Keratinocyte (primary cell): ENCODE results near the gene CCDC9. TPM values are rescaled to one million over a fixed set of nuclear protein-coding genes. Genes with fewer than 3 reads are reported as not detected.

Experiments used
- DNase-seq: peaks from one replicate; pipeline ENCODE4 v3.0.0-alpha.2; 2011; ENCODE audit warnings: low read depth, missing footprints, low spot score
- FAIRE-seq: peaks from 2 replicates; lab custom pipeline; 2011; peaks lifted over from hg19 to GRCh38; lab: Jason Lieb, UNC
- H2AFZ ChIP-seq: 2 replicates; pipeline ENCODE4 v1.6.0; 2012; ENCODE audit warnings: low read length, control low read depth, inconsistent platforms; ENCODE audit not compliant: control insufficient read depth
- H3K27ac ChIP-seq: 2 replicates; pipeline ENCODE4 v1.5.1; 2011; ENCODE audit warnings: low read length; ENCODE audit not compliant: control insufficient read depth, insufficient read depth
- H3K27me3 ChIP-seq: 3 replicates; pipeline ENCODE4 v1.6.0; 2011; ENCODE audit warnings: low read length; ENCODE audit not compliant: control insufficient read depth, insufficient read depth; ENCODE audit errors: extremely low read depth
- H3K36me3 ChIP-seq, 2 experiments: 2 replicates in 1 of 2; 3 replicates in 1 of 2; pipeline ENCODE4 v1.5.1; 2011; ENCODE audit warnings: low read length in 2 of 2, mild to moderate bottlenecking in 1 of 2; ENCODE audit not compliant: control insufficient read depth in 2 of 2, insufficient read depth in 2 of 2; ENCODE audit errors: extremely low read depth in 1 of 2
- H3K4me1 ChIP-seq: 3 replicates; pipeline ENCODE4 v1.5.1; 2011; ENCODE audit warnings: low read length; ENCODE audit not compliant: control insufficient read depth, insufficient read depth; ENCODE audit errors: extremely low read depth
- H3K4me2 ChIP-seq: 3 replicates; pipeline ENCODE4 v1.6.0; 2011; ENCODE audit warnings: low read depth, low read length; ENCODE audit not compliant: control insufficient read depth, insufficient read depth; ENCODE audit errors: extremely low read depth
- H3K4me3 ChIP-seq, 3 experiments: fragments of 200-600 bp in 1 of 3; sonication (generic) in 1 of 3; 2 replicates in 2 of 3; 3 replicates in 1 of 3; pipeline ENCODE4 v1.5.1; 2011 to 2016; ENCODE audit warnings: low read length in 3 of 3, mild to moderate bottlenecking in 3 of 3, control low read depth in 2 of 3, inconsistent platforms in 1 of 3, low read depth in 1 of 3, mixed read lengths in 1 of 3, mixed run types in 1 of 3, moderate library complexity in 1 of 3; ENCODE audit not compliant: control insufficient read depth in 2 of 3, insufficient read depth in 2 of 3; ENCODE audit errors: extremely low read depth in 1 of 3
- H3K79me2 ChIP-seq: 2 replicates; pipeline ENCODE4 v1.6.0; 2012; ENCODE audit warnings: low read length; ENCODE audit not compliant: control insufficient read depth, insufficient read depth
- H3K9ac ChIP-seq: 3 replicates; pipeline ENCODE4 v1.6.0; 2011; ENCODE audit warnings: low read length; ENCODE audit not compliant: control insufficient read depth, insufficient read depth; ENCODE audit errors: extremely low read depth
- H3K9me1 ChIP-seq: 3 replicates; pipeline ENCODE4 v1.6.0; 2011; ENCODE audit warnings: low read length; ENCODE audit not compliant: control insufficient read depth, insufficient read depth; ENCODE audit errors: extremely low read depth
- H3K9me3 ChIP-seq: 2 replicates; pipeline ENCODE4 v1.5.1; 2012; ENCODE audit warnings: low read depth, low read length; ENCODE audit not compliant: control insufficient read depth
- H4K20me1 ChIP-seq: 3 replicates; pipeline ENCODE4 v1.6.0; 2011; ENCODE audit warnings: low read length; ENCODE audit not compliant: control insufficient read depth, insufficient read depth; ENCODE audit errors: extremely low read depth
- EZH2 ChIP-seq: IDR thresholded peaks from one replicate; pipeline ENCODE4 v1.6.1; 2012; ENCODE audit warnings: inconsistent platforms, mild to moderate bottlenecking, low read length, moderate library complexity
- dilution Hi-C: fragments of 300-500 bp; cut with MboI; formaldehyde crosslinking; loops from one replicate; pipeline ENCODE4 v1.7.0; 2020; ENCODE audit warnings: low sequenced_read_pairs; ENCODE audit not compliant: extremely low pct_ligation_motif_present
- polyA plus RNA-seq, 5 experiments: library from polyadenylated mRNA; depleted of rRNA in 3 of 5; stranded (reverse) in 3 of 5; stranded (forward) in 1 of 5; unstranded in 1 of 5; fragments of >200 nt; gene quantifications; 1 replicate in 1 of 5; 2 replicates in 3 of 5; 3 replicates in 1 of 5; pipeline versions ENCODE4 v1.2.1 to v1.2.3, GENCODE V29; 2011 to 2012; ENCODE audit warnings: missing spikeins in 2 of 5, low read depth in 1 of 5, low replicate concordance in 1 of 5
- TF ChIP-seq, protein P1 (sequence below), 3 experiments: IDR thresholded peaks in 1 of 3; conservative IDR thresholded peaks in 1 of 3; optimal IDR thresholded peaks in 1 of 3; 2 replicates in 2 of 3; 3 replicates in 1 of 3; pipeline versions ENCODE3 to v1.5.1; 2011; ENCODE audit warnings: low read length in 3 of 3, mild to moderate bottlenecking in 3 of 3, moderate library complexity in 2 of 3, control low read depth in 1 of 3, inconsistent platforms in 1 of 3; ENCODE audit not compliant: insufficient read depth in 2 of 3; ENCODE audit errors: extremely low read depth in 1 of 3

The CCDC9 gene
- polyA plus RNA-seq, 1 donor (not counting 4 experiments of a cell fraction or from before 2014, with no cell fraction given) = 2.8 TPM

GRCh38 chr19:47240556-47240955 is 15.8 kb upstream of the CCDC9 start:
- dilution Hi-C loops = no loop called here
- Histone ChIP-seq H4K20me1 (no peaks in the 10 kb centered on the region), H3K4me1 (peaks cover 34% of the 10 kb centered on the region), H3K27me3 (no peaks in the 10 kb centered on the region), H3K9me3 (no peaks in the 10 kb centered on the region), H3K4me3 (peak overlapping the region in 1 of 3 experiments; percentile 35), H2AFZ (peak overlapping the region; percentile 15), H3K9me1 (peaks cover 2% of the 10 kb centered on the region), H3K4me2 (peak overlapping the region; percentile 71), H3K79me2 (no peaks in the 10 kb centered on the region), H3K27ac (peak overlapping the region; percentile 8), H3K36me3 (peaks cover 0 to 10% of the 10 kb centered on the region in 2 experiments), H3K9ac (peak overlapping the region; percentile 28)
- FAIRE-seq = no peak
- TF ChIP-seq, protein P1, sequence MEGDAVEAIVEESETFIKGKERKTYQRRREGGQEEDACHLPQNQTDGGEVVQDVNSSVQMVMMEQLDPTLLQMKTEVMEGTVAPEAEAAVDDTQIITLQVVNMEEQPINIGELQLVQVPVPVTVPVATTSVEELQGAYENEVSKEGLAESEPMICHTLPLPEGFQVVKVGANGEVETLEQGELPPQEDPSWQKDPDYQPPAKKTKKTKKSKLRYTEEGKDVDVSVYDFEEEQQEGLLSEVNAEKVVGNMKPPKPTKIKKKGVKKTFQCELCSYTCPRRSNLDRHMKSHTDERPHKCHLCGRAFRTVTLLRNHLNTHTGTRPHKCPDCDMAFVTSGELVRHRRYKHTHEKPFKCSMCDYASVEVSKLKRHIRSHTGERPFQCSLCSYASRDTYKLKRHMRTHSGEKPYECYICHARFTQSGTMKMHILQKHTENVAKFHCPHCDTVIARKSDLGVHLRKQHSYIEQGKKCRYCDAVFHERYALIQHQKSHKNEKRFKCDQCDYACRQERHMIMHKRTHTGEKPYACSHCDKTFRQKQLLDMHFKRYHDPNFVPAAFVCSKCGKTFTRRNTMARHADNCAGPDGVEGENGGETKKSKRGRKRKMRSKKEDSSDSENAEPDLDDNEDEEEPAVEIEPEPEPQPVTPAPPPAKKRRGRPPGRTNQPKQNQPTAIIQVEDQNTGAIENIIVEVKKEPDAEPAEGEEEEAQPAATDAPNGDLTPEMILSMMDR (optimal IDR thresholded peaks at IDR 0.05 in 1 of 3, IDR thresholded peaks at IDR 0.05 in 1 of 3, conservative IDR thresholded peaks at IDR 0.05 in 1 of 3; ENCODE audit: extremely low read depth in 1 of 3, insufficient read depth in 2 of 3, low read length in 3 of 3) = no peak
- TF ChIP-seq EZH2 = no peak
- no peak for DNase-seq

DNA sequence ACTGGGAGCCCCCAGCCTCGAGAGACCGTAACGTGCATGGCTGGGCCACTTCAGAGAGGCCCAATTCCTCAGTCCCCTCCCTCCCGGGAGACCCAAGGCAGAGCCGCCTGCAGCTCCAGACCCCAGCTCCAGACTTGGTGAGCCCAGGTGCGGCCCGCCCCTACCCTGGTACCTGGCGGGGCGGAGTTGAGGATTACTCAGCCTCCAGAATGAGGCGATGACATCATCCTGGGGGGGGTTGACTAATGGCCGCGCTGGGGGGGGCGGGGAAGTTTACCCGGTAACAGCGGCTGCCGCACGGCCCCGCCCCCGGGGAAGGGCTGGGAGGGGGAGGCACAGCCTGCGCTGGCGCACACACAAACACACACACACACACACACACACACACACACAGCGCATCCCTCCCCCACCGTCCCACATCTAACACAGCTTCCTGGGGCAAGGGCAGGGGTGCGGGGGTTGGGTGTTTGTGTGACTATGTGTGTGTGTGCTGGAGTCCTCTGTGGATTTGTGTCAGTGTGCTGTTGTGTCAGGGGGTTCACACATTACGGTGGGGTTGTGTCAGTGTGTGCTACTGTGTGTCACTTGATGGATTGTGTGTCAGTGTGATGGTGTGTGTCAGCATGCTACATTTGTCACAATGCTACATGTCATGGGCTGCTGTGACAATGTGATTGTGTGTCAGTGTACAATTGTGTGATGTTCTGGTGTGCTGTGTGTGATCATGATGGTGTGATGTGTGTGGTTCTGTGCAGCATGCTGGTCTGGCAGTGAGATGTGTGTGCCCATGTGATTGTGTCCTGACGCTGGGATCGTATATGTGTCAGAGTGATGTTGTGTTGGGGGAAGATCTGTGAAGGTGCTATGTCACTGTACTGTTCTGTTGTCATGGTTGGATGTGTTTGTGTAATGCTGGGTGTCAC is 15.1 kb upstream of the CCDC9 start:
- no peaks in the 10 kb centered on the region for H4K20me1 ChIP-seq
- H3K79me2 ChIP-seq = no peaks in the 10 kb centered on the region
- H3K36me3 ChIP-seq = peaks cover 0 to 10% of the 10 kb centered on the region in 2 experiments
- peaks cover 2% of the 10 kb centered on the region for H3K9me1 ChIP-seq
- H3K9me3 ChIP-seq = no peaks in the 10 kb centered on the region
- TF ChIP-seq, protein P1 (optimal IDR thresholded peaks at IDR 0.05 in 1 of 3, IDR thresholded peaks at IDR 0.05 in 1 of 3, conservative IDR thresholded peaks at IDR 0.05 in 1 of 3; ENCODE audit: extremely low read depth in 1 of 3, insufficient read depth in 2 of 3, low read length in 3 of 3) = no peak
- TF ChIP-seq EZH2 = no peak
- dilution Hi-C loops = no loop called here
- peak overlapping the region; percentile 62 for H3K27ac ChIP-seq
- H3K4me2 ChIP-seq = peak overlapping the region; percentile 71
- H3K4me1 ChIP-seq = peaks cover 34% of the 10 kb centered on the region
- DNase-seq (no peak), FAIRE-seq (no peak)
- H3K4me3 ChIP-seq = peak overlapping the region in 2 of 3 experiments; percentile 35 to 47
- H3K27me3 ChIP-seq = no peaks in the 10 kb centered on the region
- H2AFZ ChIP-seq = peak overlapping the region; percentile 65
- H3K9ac ChIP-seq = peak overlapping the region; percentile 60
